CD8-positive, alpha-beta memory T cell (primary cell): ENCODE data around the gene MRPL17. TPM values are rescaled to one million over a fixed set of nuclear protein-coding genes. Genes with fewer than 3 reads are reported as not detected.
"Not testable (repeated sequence)": the region's sequence is repeated elsewhere in the genome, so short reads cannot be mapped to it uniquely, and the experiment has no call there.

Experiments
- CTCF ChIA-PET: fragments of 350-600 bp; sonication (Branson Sonifier 250); formaldehyde crosslinking; loops from one replicate; lab custom pipeline; 2021; ENCODE audit warnings: antibody characterized with exemption; lab: Charles Lee
- POLR2A ChIA-PET: fragments of 350-600 bp; sonication (Branson Sonifier 250); formaldehyde crosslinking; loops from one replicate; lab custom pipeline; 2021; ENCODE audit warnings: antibody characterized with exemption; lab: Charles Lee
- DNase-seq, 5 donors: peaks; one replicate each; pipeline versions ENCODE4 v3.0.0 to v3.0.0-alpha.2; 2020 to 2022; ENCODE audit warnings: mixed read lengths in 1 of 5
- H3K27ac ChIP-seq: one replicate; pipeline ENCODE4 v1.7.0; 2013; ENCODE audit warnings: low read depth, mild to moderate bottlenecking, low read length, moderate library complexity
- H3K27me3 ChIP-seq: 2 replicates; pipeline ENCODE4 v1.7.0; 2013; ENCODE audit warnings: low read length, mild to moderate bottlenecking; ENCODE audit not compliant: insufficient read depth, poor library complexity, severe bottlenecking
- H3K36me3 ChIP-seq: 2 replicates; pipeline ENCODE4 v1.7.0; 2013; ENCODE audit warnings: mild to moderate bottlenecking, low read length, moderate library complexity; ENCODE audit not compliant: insufficient read depth
- H3K4me1 ChIP-seq: 2 replicates; pipeline ENCODE4 v1.7.0; 2013; ENCODE audit warnings: mild to moderate bottlenecking, low read length, moderate library complexity; ENCODE audit not compliant: insufficient read depth
- H3K4me3 ChIP-seq: 2 replicates; pipeline ENCODE4 v1.7.0; 2013; ENCODE audit warnings: mild to moderate bottlenecking, low read length
- H3K9me3 ChIP-seq: 2 replicates; pipeline ENCODE4 v1.7.0; 2013; ENCODE audit warnings: mild to moderate bottlenecking, low read length
- H3K27ac Mint-ChIP-seq, 8 donors: one replicate each; pipeline ENCODE4 v1.8.0; 2020 to 2021; ENCODE audit warnings: mixed read lengths in 8 of 8, mild to moderate bottlenecking in 6 of 8, inconsistent platforms in 3 of 8, moderate library complexity in 3 of 8
- H3K27me3 Mint-ChIP-seq, 2 donors: one replicate each; pipeline ENCODE4 v1.8.0; 2020 to 2021; ENCODE audit warnings: mixed read lengths in 2 of 2, mild to moderate bottlenecking in 1 of 2, moderate library complexity in 1 of 2
- H3K36me3 Mint-ChIP-seq, 3 donors: one replicate each; pipeline ENCODE4 v1.8.0; 2020 to 2021; ENCODE audit warnings: mixed read lengths in 3 of 3, inconsistent platforms in 1 of 3, mild to moderate bottlenecking in 1 of 3
- H3K4me1 Mint-ChIP-seq, 3 donors: one replicate each; pipeline ENCODE4 v1.8.0; 2020 to 2021; ENCODE audit warnings: mixed read lengths in 3 of 3, inconsistent platforms in 1 of 3, mild to moderate bottlenecking in 1 of 3
- H3K4me3 Mint-ChIP-seq, 7 donors: one replicate each; pipeline ENCODE4 v1.8.0; 2020 to 2021; ENCODE audit warnings: mixed read lengths in 7 of 7, mild to moderate bottlenecking in 6 of 7, moderate library complexity in 4 of 7, inconsistent platforms in 2 of 7
- H3K9me3 Mint-ChIP-seq, 5 donors: one replicate each; pipeline ENCODE4 v1.8.0; 2020 to 2022; ENCODE audit warnings: mixed read lengths in 5 of 5, mild to moderate bottlenecking in 3 of 5, moderate library complexity in 2 of 5, inconsistent platforms in 1 of 5
- polyA plus RNA-seq: library from polyadenylated mRNA; unstranded; fragments of 300-500 nt; fragmentation: Illumina TruSeq; gene quantifications from one replicate; pipeline ENCODE4 v1.2.3, GENCODE V29; 2021
- total RNA-seq, 2 experiments: library from RNA; stranded (reverse); gene quantifications; one replicate each; pipeline ENCODE4 v1.2.3, GENCODE V29; 2021

MRPL17 gene
- total and polyA plus RNA-seq, 3 experiments from 2014 or later = 24.3 to 129 (median 124) TPM

- H3K4me1 Mint-ChIP-seq = peaks cover 24 to 32% (median 27%) of the 10 kb centered on the region in 3 donors
- peaks cover 0 to 8% (median 6%) of the 10 kb centered on the region in 3 donors for H3K36me3 Mint-ChIP-seq
- Histone ChIP-seq H3K4me1 (peaks cover 16% of the 10 kb centered on the region), H3K27ac (no peak overlapping the region), H3K36me3 (no peaks in the 10 kb centered on the region), H3K9me3 (no peaks in the 10 kb centered on the region), H3K4me3 (no peak overlapping the region), H3K27me3 (no peaks in the 10 kb centered on the region)
- peak in 2 of 5 donors; percentile 22 to 24 for DNase-seq
- POLR2A ChIA-PET = interaction anchor here (0.7 kb wide), 2 partner anchors 10 to 459 kb away, joined by 4 to 6 read pairs; no protein-coding TSS in a partner anchor
- no peaks in the 10 kb centered on the region for H3K27me3 Mint-ChIP-seq
- peak overlapping the region in 1 of 7 donors; percentile 22 for H3K4me3 Mint-ChIP-seq
- no peaks in the 10 kb centered on the region for H3K9me3 Mint-ChIP-seq
- CTCF ChIA-PET = interaction anchor here (0.7 to 1.0 kb wide), 3 partner anchors 11 to 314 kb away, joined by 3 to 6 read pairs (median 4); no protein-coding TSS in a partner anchor
- peak overlapping the region in 5 of 8 donors; percentile 40 to 88 (median 75) for H3K27ac Mint-ChIP-seq
These were observed 10.4 kb upstream of the MRPL17 start for GRCh38 chr11:6693342-6694228.

DNA sequence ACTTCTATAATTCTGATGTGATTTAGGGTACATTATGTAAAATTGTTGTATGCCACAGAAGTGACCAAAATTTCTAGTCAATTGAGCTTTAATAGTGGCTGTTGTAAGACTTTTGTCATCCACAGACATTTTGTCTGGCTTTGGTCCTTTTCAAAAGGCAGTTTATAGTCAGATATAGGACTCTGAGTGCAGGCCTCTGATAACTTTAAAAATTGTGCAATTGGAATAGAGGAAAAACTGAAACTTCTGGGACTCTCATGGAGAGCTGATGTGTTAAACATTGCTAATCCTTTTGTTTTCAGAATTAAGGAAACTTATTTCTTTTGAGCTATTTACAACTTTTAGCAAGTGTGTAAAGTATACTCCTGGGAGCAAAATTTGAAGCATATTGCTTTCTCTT lies 9.0 kb upstream of the MRPL17 start:
- peaks cover 22 to 32% (median 27%) of the 10 kb centered on the region in 3 donors for H3K4me1 Mint-ChIP-seq
- DNase-seq = no peak
- peak overlapping the region in 2 of 8 donors; percentile 13 to 35 for H3K27ac Mint-ChIP-seq
- H3K4me3 Mint-ChIP-seq = no peak overlapping the region
- H3K36me3 Mint-ChIP-seq = peaks cover 0 to 4% (median 0%) of the 10 kb centered on the region in 3 donors
- H3K27me3 ChIP-seq = no peaks in the 10 kb centered on the region
- H3K27me3 Mint-ChIP-seq = no peaks in the 10 kb centered on the region
- no peak overlapping the region for H3K27ac ChIP-seq
- H3K9me3 Mint-ChIP-seq = no peaks in the 10 kb centered on the region
- H3K36me3 ChIP-seq = no peaks in the 10 kb centered on the region
- CTCF ChIA-PET = no interaction called here
- H3K4me3 ChIP-seq = no peak overlapping the region
- H3K4me1 ChIP-seq = peaks cover 16% of the 10 kb centered on the region
- no peaks in the 10 kb centered on the region for H3K9me3 ChIP-seq
- POLR2A ChIA-PET = no interaction called here

DNA sequence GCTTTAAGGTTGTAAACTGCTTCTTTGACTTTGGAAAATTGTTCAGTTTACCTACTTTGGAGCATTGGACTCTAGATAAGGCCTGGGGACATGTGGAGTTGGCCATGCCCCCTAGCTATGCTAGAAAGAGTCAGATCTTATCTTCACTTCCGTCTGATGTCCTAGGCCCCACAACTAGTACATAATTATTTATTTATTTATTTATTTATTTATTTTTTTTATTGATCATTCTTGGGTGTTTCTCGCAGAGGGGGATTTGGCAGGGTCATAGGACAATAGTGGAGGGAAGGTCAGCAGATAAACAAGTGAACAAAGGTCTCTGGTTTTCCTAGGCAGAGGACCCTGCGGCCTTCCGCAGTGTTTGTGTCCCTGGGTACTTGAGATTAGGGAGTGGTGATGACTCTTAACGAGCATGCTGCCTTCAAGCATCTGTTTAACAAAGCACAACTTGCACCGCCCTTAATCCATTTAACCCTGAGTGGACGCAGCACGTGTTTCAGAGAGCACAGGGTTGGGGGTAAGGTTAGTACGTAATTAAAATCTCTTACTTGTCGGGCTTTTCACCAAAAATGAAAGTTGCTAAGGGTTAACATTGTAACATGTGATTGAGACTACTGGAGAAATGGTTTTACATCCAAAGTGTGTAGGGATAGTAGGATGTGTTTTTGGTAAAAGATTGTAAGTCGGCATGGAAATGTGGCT lies 7.4 kb upstream of the MRPL17 start:
- DNase-seq, H3K36me3 ChIP-seq, H3K4me3 ChIP-seq, H3K27ac ChIP-seq, H3K9me3 Mint-ChIP-seq, H3K36me3 Mint-ChIP-seq, CTCF ChIA-PET, H3K9me3 ChIP-seq, H3K27me3 Mint-ChIP-seq, H3K27me3 ChIP-seq, POLR2A ChIA-PET, H3K4me3 Mint-ChIP-seq: not testable (repeated sequence)
- Mint-ChIP-seq H3K4me1 (peaks cover 20 to 27% (median 26%) of the 10 kb centered on the region in 3 donors), H3K27ac (peak overlapping the region in 2 of 8 donors; percentile 7 to 40)
- H3K4me1 ChIP-seq = peaks cover 16% of the 10 kb centered on the region

DNA sequence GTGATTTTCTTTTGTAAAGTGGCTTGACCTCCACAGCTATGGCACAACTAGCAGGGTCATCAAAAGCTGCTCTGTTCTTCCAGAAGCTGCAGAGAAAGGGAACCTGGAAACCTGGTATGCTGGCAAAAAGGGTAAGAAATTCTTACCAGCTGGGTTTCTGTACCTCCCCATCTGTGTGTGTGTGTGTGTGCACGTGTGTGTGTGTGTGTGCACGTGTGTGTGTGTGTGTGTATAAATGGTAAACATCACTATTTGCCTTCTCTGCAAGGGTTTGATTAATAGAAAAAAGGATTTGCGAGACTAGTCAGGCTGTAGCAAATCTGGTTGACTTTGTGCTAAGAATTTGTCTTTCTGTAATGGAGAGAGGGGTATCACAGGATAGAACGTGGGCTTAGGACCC lies 4.7 kb upstream of the MRPL17 start:
- Mint-ChIP-seq H3K9me3 (peaks cover 0 to 1% (median 0%) of the 10 kb centered on the region in 5 donors), H3K4me1 (peaks cover 10 to 16% (median 12%) of the 10 kb centered on the region in 3 donors), H3K27me3 (peaks cover 0 to 2% of the 10 kb centered on the region in 2 donors), H3K36me3 (peaks cover 0 to 7% (median 2%) of the 10 kb centered on the region in 3 donors), H3K4me3 (no peak overlapping the region), H3K27ac (no peak overlapping the region)
- Histone ChIP-seq H3K9me3 (no peaks in the 10 kb centered on the region), H3K27me3 (no peaks in the 10 kb centered on the region), H3K4me3 (no peak overlapping the region), H3K27ac (no peak overlapping the region), H3K36me3 (no peaks in the 10 kb centered on the region), H3K4me1 (peaks cover 6% of the 10 kb centered on the region)
- ChIA-PET CTCF (interaction anchor here (1.4 to 1.8 kb wide), 3 partner anchors 12 to 64 kb away, joined by 3 to 5 read pairs (median 5); no protein-coding TSS in a partner anchor), POLR2A (interaction anchor here (0.6 to 1.4 kb wide), 2 partner anchors 10 to 76 kb away, joined by 3 to 12 read pairs; partner anchors contain the start of gene TAF10)
- DNase-seq = no peak

- no peak for DNase-seq
- H3K27ac ChIP-seq = no peak overlapping the region
- H3K9me3 Mint-ChIP-seq = peaks cover 0 to 1% (median 0%) of the 10 kb centered on the region in 5 donors
- CTCF ChIA-PET = interaction anchor here (1.0 kb wide), 1 partner anchor 29 kb away, joined by 3 read pairs; no protein-coding TSS in a partner anchor
- peaks cover 0 to 2% of the 10 kb centered on the region in 2 donors for H3K27me3 Mint-ChIP-seq
- H3K4me1 Mint-ChIP-seq = peaks cover 21 to 29% (median 25%) of the 10 kb centered on the region in 3 donors
- H3K36me3 Mint-ChIP-seq = peaks cover 2 to 22% (median 3%) of the 10 kb centered on the region in 3 donors
- no peaks in the 10 kb centered on the region for H3K27me3 ChIP-seq
- H3K27ac Mint-ChIP-seq = peak overlapping the region in 2 of 8 donors; percentile 61 to 75
- POLR2A ChIA-PET = no interaction called here
- no peak overlapping the region for H3K4me3 ChIP-seq
- no peaks in the 10 kb centered on the region for H3K9me3 ChIP-seq
- H3K36me3 ChIP-seq = peaks cover under 1% of the 10 kb centered on the region
- peaks cover 16% of the 10 kb centered on the region for H3K4me1 ChIP-seq
- H3K4me3 Mint-ChIP-seq = peak overlapping the region in 1 of 7 donors; percentile 57
These were observed 2.9 kb upstream of the MRPL17 start for GRCh38 chr11:6686006-6686405.

DNA sequence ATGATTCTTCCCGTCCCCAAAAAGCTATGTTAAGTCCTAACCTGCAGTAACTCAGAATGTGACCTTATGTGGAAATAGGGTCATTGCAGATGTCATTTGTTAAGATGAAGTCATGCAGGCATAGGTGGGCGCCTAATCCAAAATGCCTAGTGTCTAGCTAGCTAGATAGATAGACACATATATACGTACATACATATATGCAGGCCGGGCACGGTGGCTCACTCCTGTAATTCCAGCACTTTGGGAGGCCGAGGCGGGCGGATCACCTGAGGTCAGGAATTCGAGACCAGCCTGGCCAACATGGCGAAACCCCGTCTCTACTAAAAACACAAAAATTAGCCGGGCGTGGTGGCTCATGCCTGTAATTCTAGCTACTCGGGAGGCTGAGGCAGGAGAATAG lies 928 bp upstream of the MRPL17 start:
- Histone ChIP-seq H3K27ac (peak overlapping the region; percentile 90), H3K4me1 (peaks cover 17% of the 10 kb centered on the region), H3K4me3 (peak overlapping the region; percentile 98)
- ChIA-PET POLR2A (interaction anchor here (0.7 to 2.3 kb wide), 10 partner anchors 10 to 294 kb away, joined by 3 to 29 read pairs (median 6); partner anchors contain the start of genes ARFIP2, ILK, RRP8 and SMPD1), CTCF (interaction anchor here (0.8 to 5.5 kb wide), 25 partner anchors 11 to 305 kb away, joined by 3 to 68 read pairs (median 7); partner anchors contain the start of genes ARFIP2, ILK, RRP8 and TAF10)
- DNase-seq, H3K9me3 Mint-ChIP-seq, H3K36me3 ChIP-seq, H3K9me3 ChIP-seq, H3K27me3 ChIP-seq, H3K27me3 Mint-ChIP-seq: not testable (repeated sequence)
- H3K36me3 Mint-ChIP-seq = peaks cover 0 to 34% (median 3%) of the 10 kb centered on the region in 3 donors
- H3K4me1 Mint-ChIP-seq = peaks cover 26 to 43% (median 38%) of the 10 kb centered on the region in 3 donors
- H3K4me3 Mint-ChIP-seq = peak overlapping the region; percentile 61 to 99 (median 98)
- H3K27ac Mint-ChIP-seq = peak overlapping the region in 7 of 8 donors; percentile 78 to 99 (median 98)

GRCh38 chr11:6682591-6682935 lies 577 bp downstream of the MRPL17 start:
- Mint-ChIP-seq H3K27ac (peak overlapping the region; percentile 88 to 99 (median 98)), H3K27me3 (peaks cover 0 to 2% of the 10 kb centered on the region in 2 donors), H3K4me3 (peak overlapping the region; percentile 87 to 99 (median 98)), H3K36me3 (peaks cover 0 to 35% (median 3%) of the 10 kb centered on the region in 3 donors), H3K9me3 (peaks cover 0 to 1% (median 0%) of the 10 kb centered on the region in 5 donors), H3K4me1 (peaks cover 26 to 45% (median 42%) of the 10 kb centered on the region in 3 donors)
- Histone ChIP-seq H3K4me1 (peaks cover 17% of the 10 kb centered on the region), H3K27me3 (no peaks in the 10 kb centered on the region), H3K27ac (peak overlapping the region; percentile 90), H3K4me3 (peak overlapping the region; percentile 98), H3K9me3 (no peaks in the 10 kb centered on the region), H3K36me3 (peaks cover 4% of the 10 kb centered on the region)
- DNase-seq = no peak
- ChIA-PET POLR2A (interaction anchor here (0.7 to 2.3 kb wide), 11 partner anchors 8 to 292 kb away, joined by 3 to 29 read pairs (median 5); partner anchors contain the start of genes ARFIP2, DCHS1, ILK and RRP8), CTCF (interaction anchor here (0.6 to 5.5 kb wide), 38 partner anchors 10 to 305 kb away, joined by 3 to 68 read pairs (median 5); partner anchors contain the start of genes ILK, RRP8, SMPD1 and TAF10)
